Liver (tissue), 9 donors: ENCODE measurements around the gene DKC1. TPM values are rescaled to one million over a fixed set of nuclear protein-coding genes. Genes with fewer than 3 reads are reported as not detected.

Source experiments
- DNase-seq: peaks from one replicate; pipeline ENCODE4 v3.0.0-alpha.2; 2017; ENCODE audit warnings: low spot score
- H3K27ac ChIP-seq, 2 donors: one replicate each; pipeline ENCODE4 v1.7.0; 2013; ENCODE audit warnings: inconsistent platforms in 2 of 2, low read length in 2 of 2, control low read depth in 1 of 2, low read depth in 1 of 2, mild to moderate bottlenecking in 1 of 2
- H3K27me3 ChIP-seq, 4 donors: one replicate each; pipeline versions ENCODE4 v1.6.1 to v1.7.0; 2013; ENCODE audit warnings: low read length in 3 of 4, inconsistent platforms in 1 of 4, mild to moderate bottlenecking in 1 of 4, moderate library complexity in 1 of 4; ENCODE audit not compliant: control insufficient read depth in 4 of 4, insufficient read depth in 4 of 4
- H3K36me3 ChIP-seq, 4 donors: one replicate each; pipeline versions ENCODE4 v1.6.1 to v1.7.0; 2013; ENCODE audit warnings: low read length in 3 of 4, mild to moderate bottlenecking in 3 of 4, low read depth in 1 of 4, moderate library complexity in 1 of 4; ENCODE audit not compliant: control insufficient read depth in 4 of 4, insufficient read depth in 3 of 4
- H3K4me1 ChIP-seq, 4 donors: one replicate each; pipeline versions ENCODE4 v1.6.1 to v1.7.0; 2013; ENCODE audit warnings: low read length in 3 of 4, mild to moderate bottlenecking in 3 of 4, moderate library complexity in 1 of 4; ENCODE audit not compliant: control insufficient read depth in 4 of 4, insufficient read depth in 4 of 4
- H3K4me3 ChIP-seq, 3 donors: one replicate each; pipeline versions ENCODE4 v1.6.1 to v1.7.0; 2013; ENCODE audit warnings: low read length in 3 of 3, control low read depth in 1 of 3, low read depth in 1 of 3, mild to moderate bottlenecking in 1 of 3
- H3K9ac ChIP-seq, 2 donors: one replicate each; pipeline ENCODE4 v1.7.0; 2013; ENCODE audit warnings: low read length in 2 of 2, mild to moderate bottlenecking in 2 of 2, moderate library complexity in 2 of 2, control low read depth in 1 of 2, low read depth in 1 of 2
- H3K9me3 ChIP-seq, 4 donors: one replicate each; pipeline versions ENCODE4 v1.6.1 to v1.7.0; 2013; ENCODE audit warnings: low read length in 3 of 4; ENCODE audit not compliant: control insufficient read depth in 4 of 4
- ATF3 ChIP-seq: IDR thresholded peaks from 2 replicates; pipeline ENCODE4 v1.6.1; 2016; ENCODE audit warnings: antibody characterized with exemption
- CTCF ChIP-seq: fragments of 150-350 bp; IDR thresholded peaks from 2 replicates; pipeline ENCODE4 v1.5.1; 2017; ENCODE audit warnings: improper control_type of control experiment, low read depth, low read length; ENCODE audit not compliant: missing input control
- EGR1 ChIP-seq, 2 donors: IDR thresholded peaks; 2 replicates each; pipeline ENCODE4 v1.6.1; 2016 to 2018; ENCODE audit warnings: antibody characterized with exemption in 2 of 2, low read depth in 2 of 2
- FOXA1 ChIP-seq: IDR thresholded peaks from 2 replicates; pipeline ENCODE4 v1.6.1; 2016; ENCODE audit warnings: antibody characterized with exemption
- FOXA2 ChIP-seq: IDR thresholded peaks from 2 replicates; pipeline ENCODE4 v1.6.1; 2016; ENCODE audit warnings: antibody characterized with exemption
- GABPA ChIP-seq, 2 donors: IDR thresholded peaks in 1 of 2; conservative IDR thresholded peaks in 1 of 2; 2 replicates each; pipeline ENCODE4 v1.6.1; 2016; ENCODE audit warnings: antibody characterized with exemption in 2 of 2, mild to moderate bottlenecking in 1 of 2, moderate library complexity in 1 of 2
- HNF4A ChIP-seq, 2 donors: conservative IDR thresholded peaks; 2 replicates each; pipeline ENCODE4 v1.6.1; 2016; ENCODE audit warnings: antibody characterized with exemption in 2 of 2, mild to moderate bottlenecking in 2 of 2
- HNF4G ChIP-seq: IDR thresholded peaks from 2 replicates; pipeline ENCODE4 v1.6.1; 2016; ENCODE audit warnings: antibody characterized with exemption
- JUND ChIP-seq, 2 donors: IDR thresholded peaks; 2 replicates each; pipeline ENCODE4 v1.6.1; 2016; ENCODE audit warnings: antibody characterized with exemption in 2 of 2
- MAX ChIP-seq: IDR thresholded peaks from 2 replicates; pipeline ENCODE4 v1.6.1; 2016; ENCODE audit warnings: antibody characterized with exemption
- NR2F2 ChIP-seq: IDR thresholded peaks from 2 replicates; pipeline ENCODE4 v1.6.1; 2016; ENCODE audit warnings: antibody characterized with exemption
- RXRA ChIP-seq, 2 donors: IDR thresholded peaks; 2 replicates each; pipeline ENCODE4 v1.6.1; 2017 to 2018; ENCODE audit warnings: antibody characterized with exemption in 2 of 2, mild to moderate bottlenecking in 1 of 2
- SP1 ChIP-seq: IDR thresholded peaks from 2 replicates; pipeline ENCODE4 v1.6.1; 2018; ENCODE audit warnings: antibody characterized with exemption, mild to moderate bottlenecking
- TAF1 ChIP-seq: conservative IDR thresholded peaks from 2 replicates; pipeline ENCODE4 v1.6.1; 2016; ENCODE audit warnings: antibody characterized with exemption, mild to moderate bottlenecking
- YY1 ChIP-seq: IDR thresholded peaks from 2 replicates; pipeline ENCODE4 v1.6.1; 2016; ENCODE audit warnings: antibody characterized with exemption, mild to moderate bottlenecking
- ZBTB33 ChIP-seq: IDR thresholded peaks from 2 replicates; pipeline ENCODE4 v1.6.1; 2016; ENCODE audit warnings: antibody characterized with exemption
- WGBS: extraction: QIAGEN DNeasy Blood & Tissue Kit; methylation state at CpG from one replicate; pipeline ENCODE4 v1.1.7; 2013; 5-methylcytosine and 5-hydroxymethylcytosine counted together
- polyA plus RNA-seq, 2 donors: library from polyadenylated mRNA; stranded (reverse) in 1 of 2; unstranded in 1 of 2; fragments of 200-250 nt in 1 of 2; fragments of >200 nt in 1 of 2; fragmentation: Nextera tagmentation in 1 of 2; extraction: Ambion mirVana in 1 of 2; gene quantifications; one replicate each; pipeline versions ENCODE4 v1.2.1 to v1.2.3, GENCODE V29; 2013 to 2015
- total RNA-seq, 2 donors: library from RNA; depleted of rRNA; stranded (reverse); fragments of >200 nt; gene quantifications; one replicate each; pipeline ENCODE4 v1.2.3, GENCODE V29; 2014
- donor health status: healthy.
- donor health status: healthy.
- donor health status: healthy.
- donor health status: healthy.
- donor health status: healthy.

Gene DKC1
- total and polyA plus RNA-seq, 4 donors, result 14.0 to 21.9 (median 16.5) TPM

GRCh38 chrX:154821523-154821922, 58.9 kb downstream of the DKC1 start:
- Histone ChIP-seq H3K4me3 (no peak overlapping the region), H3K27ac (no peak overlapping the region), H3K4me1 (no peaks in the 10 kb centered on the region), H3K9ac (no peak overlapping the region), H3K36me3 (no peaks in the 10 kb centered on the region), H3K27me3 (no peaks in the 10 kb centered on the region), H3K9me3 (no peaks in the 10 kb centered on the region)
- DNase-seq, result no peak
- TF ChIP-seq HNF4A (conservative IDR thresholded peaks at IDR 0.05) (no peak), NR2F2 (no peak), HNF4G (no peak)

GRCh38 chrX:154822029-154822428, 59.4 kb downstream of the DKC1 start:
- 87% methylated on average over 3 of the region's 3 CpGs for WGBS
- no peaks in the 10 kb centered on the region for H3K4me1 ChIP-seq

More at GRCh38 chrX:154822029-154822428, 59.4 kb downstream of the DKC1 start:
- DNase-seq, result no peak
- TF ChIP-seq NR2F2, result no peak
- no peak for TF ChIP-seq HNF4A (conservative IDR thresholded peaks at IDR 0.05)
- no peak for TF ChIP-seq HNF4G
- TF ChIP-seq ATF3, result no peak
- TF ChIP-seq TAF1, result no peak
- no peak for TF ChIP-seq YY1
- TF ChIP-seq EGR1 (IDR thresholded peaks at IDR 0.05; ENCODE audit: low read depth in 2 of 2), result no peak
- TF ChIP-seq FOXA1, result no peak
- TF ChIP-seq FOXA2, result no peak
- no peak for TF ChIP-seq JUND (IDR thresholded peaks at IDR 0.05)
- no peak for TF ChIP-seq GABPA (IDR thresholded peaks at IDR 0.05 in 1 of 2, conservative IDR thresholded peaks at IDR 0.05 in 1 of 2)
- no peak for TF ChIP-seq ZBTB33
- no peak for TF ChIP-seq SP1
- TF ChIP-seq MAX, result no peak
- TF ChIP-seq RXRA (IDR thresholded peaks at IDR 0.05), result no peak
- TF ChIP-seq CTCF, result no peak
- H3K9me3 ChIP-seq, result no peaks in the 10 kb centered on the region
- H3K9ac ChIP-seq, result no peak overlapping the region
- H3K27ac ChIP-seq, result no peak overlapping the region
- H3K27me3 ChIP-seq, result no peaks in the 10 kb centered on the region
- no peak overlapping the region for H3K4me3 ChIP-seq
- H3K36me3 ChIP-seq, result no peaks in the 10 kb centered on the region
